GM18502 (cell line): ENCODE measurements around the gene DCAF12.
"Not testable (repeated sequence)": the region's sequence is repeated elsewhere in the genome, so short reads cannot be mapped to it uniquely, and the experiment has no call there.

Experiments used
- ATAC-seq: cut with Tn5 transposase; IDR thresholded peaks from one replicate; pipeline ENCODE4 v1.9.1; 2021; ENCODE audit warnings: mild to moderate bottlenecking; ENCODE audit not compliant: unreplicated experiment, poor library complexity

DCAF12 gene

DNA sequence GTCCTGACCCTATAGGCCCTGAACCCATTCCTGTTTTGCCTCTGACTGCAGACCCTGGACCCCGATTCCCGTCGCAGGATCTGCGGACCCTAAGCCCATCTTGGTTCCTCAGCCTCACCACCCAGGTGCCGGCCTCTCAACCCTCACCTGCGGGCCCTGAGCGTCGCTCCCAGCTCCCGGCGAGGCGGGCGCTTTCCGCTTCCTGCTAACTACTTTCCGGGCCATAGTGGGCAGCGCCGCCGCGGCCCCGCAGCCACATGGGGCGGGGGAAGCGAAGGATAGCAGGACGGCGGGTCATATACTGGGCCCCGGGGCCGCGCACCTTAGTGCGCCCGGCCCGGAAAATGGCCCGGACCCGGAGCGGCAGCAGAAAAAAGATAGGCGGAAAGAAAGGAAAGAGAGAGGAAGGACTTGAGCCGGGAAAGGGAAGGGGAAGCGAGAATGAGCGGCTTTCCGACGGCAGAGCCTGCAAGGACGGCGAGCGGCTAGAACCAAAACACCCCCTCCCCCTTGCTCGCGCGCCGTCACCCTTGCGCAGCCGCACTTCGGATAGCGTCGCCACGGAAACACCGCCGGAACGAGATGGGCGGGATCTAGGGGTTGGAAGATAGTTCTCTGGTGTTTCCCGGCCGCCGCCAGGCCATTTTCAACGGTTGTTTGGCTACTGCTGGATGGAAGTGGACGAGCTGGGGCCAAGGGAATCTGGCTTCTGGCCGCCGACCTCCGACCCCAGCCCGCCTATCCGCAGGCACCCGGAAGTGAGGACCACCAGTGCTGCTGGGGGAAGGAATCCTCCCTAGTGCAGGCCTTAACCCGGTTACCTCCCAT lies at the start of gene DCAF12:
TSS of gene DCAF12 (minus strand) at position 492 of the 828 bp plus-strand sequence. CDS start at position 225, 267 bp downstream.
- peak; percentile 82 for ATAC-seq

DNA sequence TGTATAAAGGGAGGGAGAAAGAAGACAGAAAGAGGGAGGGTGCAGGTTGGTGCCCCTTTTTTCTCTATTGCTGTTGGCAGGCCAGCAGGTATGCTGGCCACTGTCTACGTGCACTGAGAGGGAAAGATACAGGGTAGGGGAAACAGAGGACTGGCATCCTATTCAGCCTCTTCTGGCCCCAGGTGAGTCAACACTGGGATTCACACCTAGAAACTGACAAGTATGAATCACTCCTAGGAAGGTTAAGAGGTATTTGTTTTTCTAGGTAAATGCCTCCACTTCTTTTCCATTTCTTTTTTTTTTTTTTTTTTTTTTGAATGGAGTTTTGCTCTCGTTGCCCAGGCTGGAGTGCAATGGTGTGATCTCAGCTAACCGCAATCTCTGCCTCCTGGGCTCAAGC lies 49.6 kb upstream of the DCAF12 start:
- no peak for ATAC-seq

GRCh38 chr9:34171753-34172535 lies 45.4 kb upstream of the DCAF12 start:
- ATAC-seq: peak; percentile 68

DNA sequence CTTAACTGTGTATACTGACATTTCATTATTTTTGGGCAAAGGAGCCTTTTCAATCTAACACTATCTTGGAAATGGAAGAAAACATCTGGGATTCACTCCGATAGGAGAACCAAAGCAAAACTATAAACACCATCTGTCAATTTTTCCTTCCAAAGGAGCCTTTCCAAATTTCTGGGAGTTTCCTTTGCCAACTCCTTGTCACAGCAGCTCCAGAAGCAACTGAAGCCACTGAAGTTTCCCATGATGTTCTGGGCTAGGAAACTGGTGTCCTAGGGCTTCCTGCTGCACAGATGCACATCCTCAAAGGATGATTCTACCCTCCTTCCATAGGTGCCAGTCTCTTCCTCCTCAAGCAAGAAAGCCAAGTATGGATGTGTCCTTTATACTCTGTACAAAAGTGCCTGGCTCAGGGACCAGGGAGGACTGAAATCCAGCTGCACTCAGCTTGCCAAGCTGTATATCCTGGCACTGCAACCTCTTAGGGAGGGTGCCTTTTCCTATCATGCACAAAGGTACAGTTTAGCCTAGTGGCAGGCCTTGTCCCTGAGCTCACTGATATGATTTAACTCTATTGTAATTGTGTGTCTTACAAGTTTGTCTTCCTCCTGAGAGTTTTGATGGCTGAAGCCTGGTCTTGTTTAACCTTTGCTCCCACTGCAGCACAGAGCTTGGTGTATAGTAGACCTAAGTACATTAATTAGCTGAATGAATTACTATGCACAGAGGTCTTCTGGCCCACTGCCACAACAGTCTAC lies 43.9 kb upstream of the DCAF12 start:
- ATAC-seq: no peak

DNA sequence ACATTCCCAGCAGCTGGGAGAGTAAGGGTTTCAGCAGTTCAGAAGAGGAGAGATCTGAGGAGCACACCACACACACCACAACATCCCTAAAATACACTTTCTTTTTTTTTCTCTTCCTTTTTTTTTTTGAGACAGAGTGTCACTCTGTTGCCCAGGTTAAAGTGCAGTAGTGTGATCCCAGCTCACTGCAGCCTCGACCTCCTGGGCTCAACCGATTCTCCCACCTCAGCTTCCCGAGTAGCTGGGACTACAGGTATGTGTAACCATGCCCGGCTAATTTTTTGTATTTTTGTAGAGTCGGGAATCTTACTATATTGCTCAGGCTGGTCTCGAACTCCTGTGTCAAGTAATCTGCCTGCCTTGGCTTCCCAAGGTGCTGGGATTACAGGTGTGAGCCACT lies 42.6 kb upstream of the DCAF12 start:
- ATAC-seq: no peak

DNA sequence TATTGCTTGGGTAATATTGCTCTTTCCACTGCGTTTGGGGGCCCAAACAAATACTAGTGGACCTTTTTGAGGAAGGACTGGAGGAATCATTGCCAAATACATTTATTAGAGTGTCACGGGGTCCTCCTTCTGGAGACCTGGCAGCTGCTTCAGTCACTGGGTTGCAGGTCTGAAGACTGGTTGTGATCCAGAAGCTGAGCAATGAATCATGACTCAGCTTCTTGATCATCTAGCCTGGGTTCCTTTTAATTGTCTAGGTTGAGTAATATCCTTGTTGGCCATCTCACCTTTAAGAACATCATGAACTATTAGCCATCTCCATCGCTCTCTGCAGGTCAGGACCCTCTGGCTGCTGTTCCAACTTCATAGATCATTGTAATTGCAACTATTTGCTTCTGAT lies 36.9 kb upstream of the DCAF12 start:
- no peak for ATAC-seq

DNA sequence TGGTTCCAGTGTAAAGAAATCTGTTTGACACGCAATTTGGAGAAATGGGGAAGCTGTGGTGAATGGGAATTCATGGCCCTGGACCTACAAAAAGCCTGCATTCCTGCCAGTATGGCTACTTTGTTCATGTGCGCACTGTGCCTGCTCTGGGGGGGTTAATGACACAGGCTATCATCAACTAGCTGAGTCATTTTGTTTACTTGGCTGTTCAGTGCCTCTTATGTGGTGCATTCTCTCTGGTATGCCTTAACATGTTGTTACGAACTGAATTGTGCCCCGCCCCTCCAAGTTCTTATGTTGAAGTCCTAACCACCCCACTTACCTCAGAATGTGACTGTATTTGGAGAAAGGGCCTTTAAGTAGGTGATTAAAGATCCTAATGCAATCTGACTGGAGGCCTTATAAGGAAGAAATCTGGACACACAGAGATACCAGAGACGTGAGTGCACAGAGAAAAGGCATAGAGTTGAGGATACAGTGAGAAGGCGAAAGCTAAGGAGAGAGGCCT lies 31.9 kb upstream of the DCAF12 start:
- ATAC-seq: no peak

GRCh38 chr9:34157898-34158297 lies 31.4 kb upstream of the DCAF12 start:
- ATAC-seq: no peak

GRCh38 chr9:34157318-34157717 lies 30.8 kb upstream of the DCAF12 start:
- ATAC-seq: no peak

GRCh38 chr9:34154057-34154456 lies 27.6 kb upstream of the DCAF12 start:
- ATAC-seq: no peak

DNA sequence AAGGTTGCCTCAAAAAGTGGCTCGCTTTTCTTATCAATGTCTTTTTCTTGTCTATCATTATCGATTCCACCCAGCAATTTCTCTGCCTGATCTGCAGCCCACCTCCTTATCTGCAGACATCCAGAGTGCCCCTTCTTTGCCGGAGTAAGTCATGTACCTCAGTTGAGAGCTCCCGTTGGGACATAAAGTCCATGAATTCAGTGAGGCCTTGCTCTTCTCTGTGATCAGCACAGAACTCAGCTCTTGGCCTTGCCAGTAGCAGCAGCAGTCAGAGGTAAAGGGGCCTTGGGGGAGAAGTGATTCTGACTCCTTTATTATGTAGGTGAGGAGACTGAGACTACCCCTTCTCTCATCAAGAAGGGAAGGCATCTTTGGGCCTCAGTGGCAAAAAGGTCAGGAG lies 24.9 kb upstream of the DCAF12 start:
- no peak for ATAC-seq

DNA sequence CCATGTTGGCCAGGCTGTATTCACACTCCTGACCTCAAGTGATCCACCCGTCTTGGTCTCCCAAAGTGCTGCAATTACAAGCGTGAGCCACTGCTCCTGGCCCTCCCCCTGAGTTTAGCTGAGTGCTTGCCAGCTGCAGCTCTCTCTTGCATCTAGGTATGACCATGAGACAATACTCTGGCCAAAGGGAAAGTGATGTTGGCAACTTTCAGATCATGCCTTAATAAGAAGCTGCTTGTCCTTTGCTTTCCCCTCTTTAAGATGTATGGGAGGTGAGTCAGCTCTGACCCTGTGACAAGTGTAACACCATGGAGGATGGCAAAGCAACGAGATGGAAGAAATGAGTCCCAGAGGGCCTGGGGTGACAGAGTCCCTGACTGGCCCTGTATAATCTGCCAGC lies 18.7 kb upstream of the DCAF12 start:
- ATAC-seq: no peak

GRCh38 chr9:34143116-34143515 lies 16.6 kb upstream of the DCAF12 start:
- ATAC-seq: no peak

DNA sequence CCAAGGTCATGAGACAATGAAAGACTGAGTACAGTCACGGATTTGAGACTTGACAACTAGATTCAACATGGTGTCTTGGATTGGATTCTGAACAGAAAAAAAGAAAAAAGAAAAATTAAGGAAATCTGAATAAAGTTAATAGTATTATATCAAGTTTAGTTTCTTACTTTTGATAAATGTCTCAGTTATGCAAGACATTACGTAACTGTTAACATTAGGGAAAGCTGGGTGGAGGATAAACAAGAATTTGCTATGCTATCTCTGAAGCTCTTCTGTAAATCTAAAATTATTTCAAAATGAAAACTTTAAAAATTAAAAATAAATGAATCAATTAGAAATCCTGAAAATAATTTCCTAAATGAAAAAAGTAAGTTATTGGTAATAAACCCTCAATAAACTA lies 14.4 kb upstream of the DCAF12 start:
- no peak for ATAC-seq

DNA sequence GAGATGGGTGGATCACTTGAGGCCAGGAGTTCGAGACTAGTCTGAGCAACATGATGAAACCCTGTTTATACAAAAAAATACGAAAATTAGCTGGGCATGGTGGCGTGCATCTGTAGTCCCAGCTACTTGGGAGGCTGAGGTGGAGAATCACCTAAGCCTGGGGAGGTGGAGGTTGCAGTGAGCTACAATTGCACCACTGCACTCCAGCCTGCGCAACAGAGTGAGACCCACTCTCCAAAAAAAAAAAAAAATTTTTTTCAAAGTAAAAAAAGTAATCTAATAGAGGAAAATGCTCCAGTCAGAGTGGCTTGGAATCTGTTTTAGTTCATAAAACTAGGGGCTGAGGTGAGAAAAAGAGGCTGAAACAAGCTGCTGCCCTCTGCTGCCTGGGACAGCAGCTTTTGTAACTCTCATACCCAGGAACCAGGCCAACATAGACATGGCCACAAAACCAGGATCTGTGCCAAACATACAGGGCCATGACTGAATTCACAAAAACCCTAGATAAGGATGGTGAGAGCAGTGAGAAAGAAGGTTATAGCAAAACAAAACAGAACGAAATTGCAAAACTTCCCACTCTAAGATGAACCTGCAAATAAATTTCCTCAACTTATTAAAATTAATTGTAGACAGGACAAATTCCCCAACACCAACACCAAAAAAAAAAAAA lies 13.1 kb upstream of the DCAF12 start:
- ATAC-seq: no peak

- ATAC-seq: not testable (repeated sequence)
Measured at GRCh38 chr9:34138644-34139043, 12.1 kb upstream of the DCAF12 start.

DNA sequence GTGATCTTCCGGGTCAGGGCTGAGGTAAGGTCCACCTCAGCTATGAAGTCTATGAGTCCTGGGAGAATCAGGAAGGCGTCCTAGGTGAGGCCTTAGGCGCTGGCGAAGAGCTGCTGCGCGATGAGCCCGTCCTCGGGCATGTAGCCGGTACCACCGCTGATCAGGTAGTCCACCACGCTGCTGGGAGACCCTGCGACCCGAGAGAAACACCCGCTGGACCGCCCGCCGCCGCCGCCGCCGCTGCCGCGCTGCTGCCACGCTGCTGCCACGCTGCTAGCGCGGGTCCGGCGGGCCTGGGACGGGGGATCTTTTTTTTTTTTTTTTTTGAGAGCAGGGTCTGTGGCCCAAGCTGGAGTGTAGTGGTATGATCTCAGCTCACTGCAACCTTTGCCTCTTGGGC lies 8.0 kb upstream of the DCAF12 start:
- no peak for ATAC-seq

GRCh38 chr9:34133436-34133949 lies 7.0 kb upstream of the DCAF12 start:
- ATAC-seq: no peak

GRCh38 chr9:34131571-34131970 lies 5.1 kb upstream of the DCAF12 start:
- no peak for ATAC-seq
